ENCODE measurements around the gene SLC7A1. TPM values are rescaled to one million over a fixed set of nuclear protein-coding genes. Genes with fewer than 3 reads are reported as not detected.
A peak's percentile ranks its signal among the peaks of the same experiment; 100 is the strongest.

SLC7A1 gene
- total RNA-seq, 3 donors from 2014 or later, result 23.8 to 36.0 (median 28.0) TPM

GRCh38 chr13:29597706-29598105 lies 2.2 kb upstream of the SLC7A1 start:
- Histone ChIP-seq H3K4me1 (ENCODE audit: low read depth) (no peaks in the 10 kb centered on the region), H3K4me3 (no peak overlapping the region), H3K36me3 (ENCODE audit: low read depth) (no peaks in the 10 kb centered on the region), H3K9me3 (no peaks in the 10 kb centered on the region)
- no peak for DNase-seq
- intact Hi-C loops (cut with DNase I, micrococcal nuclease), result loop anchor here in 1 of 2 donors (10.0 kb wide), 1 partner anchor 163 kb away; no protein-coding TSS in a partner anchor
- TF ChIP-seq CTCF (IDR thresholded peaks at IDR 0.05), result no peak
- ATAC-seq, result no peak

- ATAC-seq, result no peak
- no peak for DNase-seq
- no peaks in the 10 kb centered on the region for H3K4me1 ChIP-seq (ENCODE audit: low read depth)
- intact Hi-C loops (cut with DNase I, micrococcal nuclease), result loop anchor here in 1 of 2 donors (10.0 kb wide), 1 partner anchor 162 kb away; no protein-coding TSS in a partner anchor
- H3K9me3 ChIP-seq, result no peaks in the 10 kb centered on the region
- no peak overlapping the region for H3K4me3 ChIP-seq
- H3K36me3 ChIP-seq (ENCODE audit: low read depth), result no peaks in the 10 kb centered on the region
- no peak for TF ChIP-seq CTCF (IDR thresholded peaks at IDR 0.05)
These were observed 1.8 kb upstream of the SLC7A1 start for GRCh38 chr13:29597246-29597645.

- H3K36me3 ChIP-seq (ENCODE audit: low read depth), result no peaks in the 10 kb centered on the region
- TF ChIP-seq CTCF (IDR thresholded peaks at IDR 0.05), result no peak
- ATAC-seq, result no peak
- peak overlapping the region; percentile 63 for H3K4me3 ChIP-seq
- no peak for DNase-seq
- intact Hi-C loops (cut with DNase I, micrococcal nuclease), result loop anchor here in 1 of 2 donors (10.0 kb wide), 1 partner anchor 161 kb away; no protein-coding TSS in a partner anchor
- no peaks in the 10 kb centered on the region for H3K9me3 ChIP-seq
- H3K4me1 ChIP-seq (ENCODE audit: low read depth), result no peaks in the 10 kb centered on the region
These were observed 553 bp upstream of the SLC7A1 start for GRCh38 chr13:29596064-29596418.

- ATAC-seq (peak; percentile 65), DNase-seq (peak; percentile 60 to 78 (median 75))
- Histone ChIP-seq H3K36me3 (ENCODE audit: low read depth) (no peaks in the 10 kb centered on the region), H3K9me3 (no peaks in the 10 kb centered on the region), H3K4me3 (peak overlapping the region; percentile 63), H3K4me1 (ENCODE audit: low read depth) (no peaks in the 10 kb centered on the region)
- intact Hi-C loops (cut with DNase I, micrococcal nuclease), result loop anchor here in 1 of 2 donors (10.0 kb wide), 1 partner anchor 160 kb away; no protein-coding TSS in a partner anchor
- TF ChIP-seq CTCF (IDR thresholded peaks at IDR 0.05), result no peak
These were observed 643 bp downstream of the SLC7A1 start for GRCh38 chr13:29594710-29595379.

GRCh38 chr13:29594303-29594709 lies 1.2 kb downstream of the SLC7A1 start:
- Histone ChIP-seq H3K36me3 (ENCODE audit: low read depth) (no peaks in the 10 kb centered on the region), H3K9me3 (no peaks in the 10 kb centered on the region), H3K4me3 (peak overlapping the region; percentile 63), H3K4me1 (ENCODE audit: low read depth) (no peaks in the 10 kb centered on the region)
- DNase-seq (peak in 1 of 3 donors; percentile 67), ATAC-seq (peak; percentile 62)
- TF ChIP-seq CTCF (IDR thresholded peaks at IDR 0.05), result no peak
- intact Hi-C loops (cut with DNase I, micrococcal nuclease), result loop anchor here in 1 of 2 donors (10.0 kb wide), 1 partner anchor 160 kb away; no protein-coding TSS in a partner anchor
